NCI-H2107 (cell line): ENCODE results near the gene GRP.

ENCODE experiments used
- DNase-seq: peaks from one replicate; lab custom pipeline; 2025; lab: John Stamatoyannopoulos, UW

The GRP gene

DNA sequence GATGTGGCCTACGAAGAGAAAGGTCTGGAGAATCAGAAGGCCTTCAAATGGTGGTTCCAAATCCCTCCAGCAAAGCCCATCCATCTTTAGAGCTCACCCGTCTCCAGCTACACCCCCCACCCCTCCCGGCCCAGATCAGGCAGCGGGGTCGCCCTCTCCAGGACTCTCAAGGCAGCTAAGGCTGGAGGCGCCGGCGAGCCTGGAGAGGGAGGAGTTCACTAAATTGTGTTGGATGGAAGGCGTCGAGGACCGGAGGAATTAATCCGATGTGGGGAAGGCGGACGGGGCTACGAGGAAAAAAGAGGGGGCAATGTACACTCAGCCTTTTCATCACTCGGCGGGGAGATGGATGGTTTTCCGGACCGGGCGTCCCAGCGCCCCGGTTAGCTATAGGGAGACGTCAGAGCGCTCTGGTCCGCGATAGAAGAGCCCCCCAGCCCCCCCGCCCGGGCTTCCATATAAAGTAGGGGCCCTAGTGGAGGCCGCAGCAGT, at the start of gene GRP:
GRP (plus strand) TSS at position 487 of the 492 bp plus-strand sequence. CDS start 108 bp downstream, outside the sequence.
- DNase-seq: no peak

DNA sequence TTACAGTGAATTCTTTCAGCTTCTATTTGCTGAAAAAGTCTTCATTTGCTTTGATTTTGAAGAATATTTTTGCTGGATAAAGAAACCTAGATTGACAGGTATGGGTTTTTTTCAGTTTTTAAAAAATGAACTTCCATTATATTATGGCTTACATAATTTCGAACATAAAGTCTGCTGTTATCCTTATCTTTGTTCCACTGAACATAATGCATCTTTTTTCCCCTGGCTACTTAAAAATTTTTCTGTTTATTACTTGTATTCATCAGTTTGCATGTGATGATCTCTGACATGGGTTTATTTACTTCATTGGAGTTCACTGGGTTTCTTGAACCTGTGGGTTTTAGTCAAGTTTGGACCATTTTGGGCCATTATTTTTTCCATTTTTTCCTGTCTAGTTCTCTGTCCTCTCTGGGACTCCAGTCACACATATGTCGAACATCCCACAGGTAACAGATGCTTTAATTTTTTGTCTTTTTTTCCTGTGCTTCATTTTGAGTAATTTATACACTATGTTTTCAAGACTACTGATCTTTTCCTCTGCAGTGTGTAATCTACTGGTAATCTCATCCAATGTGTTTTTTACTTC, 47.2 kb upstream of the GRP start:
- no peak for DNase-seq

DNA sequence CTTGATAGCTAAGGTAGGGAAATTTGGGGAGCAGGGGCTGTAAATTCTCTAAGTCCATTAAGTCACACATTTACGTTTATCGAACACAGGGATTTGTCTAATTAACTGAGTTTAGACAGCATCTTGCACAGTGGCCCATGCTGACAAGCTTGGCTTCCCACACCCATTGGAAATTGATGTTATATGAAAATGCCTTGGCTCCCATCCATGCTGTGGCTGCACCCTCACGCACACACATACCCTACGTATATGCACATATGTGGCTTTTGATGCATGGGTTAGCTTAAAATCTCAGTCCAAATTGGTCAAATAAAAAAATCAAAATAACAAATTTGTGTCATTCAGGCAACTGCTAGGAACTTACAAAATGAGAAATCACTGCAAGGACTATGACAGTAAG, 42.5 kb upstream of the GRP start:
- DNase-seq: no peak

DNA sequence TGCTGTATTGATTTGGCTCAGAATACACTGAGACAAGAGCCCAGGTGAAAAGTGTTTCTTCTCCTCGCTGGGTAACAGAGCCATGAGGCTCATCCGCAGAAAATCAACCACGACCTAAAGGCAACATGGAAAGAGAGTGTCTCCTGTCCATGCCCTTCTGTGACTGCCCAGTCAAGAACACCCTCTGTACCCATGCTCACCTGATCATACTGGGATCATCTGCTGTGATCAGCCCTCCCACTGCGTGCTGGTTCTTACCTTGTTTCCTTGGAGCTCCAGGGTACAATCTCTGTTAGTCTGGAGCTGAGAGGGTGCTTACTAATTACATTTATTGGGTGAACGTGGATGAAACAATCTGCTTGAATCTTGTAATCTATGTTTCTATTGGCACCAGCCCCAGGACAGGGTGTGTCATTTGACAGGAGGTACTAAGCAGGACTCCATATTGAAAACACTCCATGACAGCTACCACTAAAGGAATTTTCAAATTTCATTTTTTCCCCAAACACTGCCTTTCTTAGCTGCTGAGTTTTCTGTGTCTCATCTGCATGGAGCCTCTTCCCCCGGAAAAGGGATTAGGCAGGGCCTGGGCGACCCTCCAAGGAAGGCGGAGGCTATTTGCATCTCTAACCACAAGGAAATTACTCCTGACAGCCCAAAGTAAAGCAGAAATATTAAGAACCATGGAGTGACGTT, 39.7 kb upstream of the GRP start:
- no peak for DNase-seq

DNA sequence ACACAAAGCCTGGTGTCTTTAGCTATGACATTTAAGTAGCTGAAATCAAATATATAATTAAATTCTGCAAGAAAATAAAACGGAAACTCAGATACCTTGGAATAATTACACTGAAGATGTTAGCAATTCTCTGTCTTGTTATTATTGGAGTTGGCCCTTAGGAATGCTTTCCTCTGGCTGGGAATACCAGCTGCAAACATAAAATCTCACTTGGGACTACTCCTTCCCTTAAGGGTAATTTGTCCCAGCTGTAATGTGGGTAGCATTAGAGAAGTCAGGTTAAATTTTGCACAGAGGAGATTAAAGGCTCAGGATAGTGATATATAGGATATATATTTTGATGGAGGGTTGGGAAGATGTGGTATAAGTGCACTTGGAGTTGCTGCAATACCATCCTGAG, 37.3 kb upstream of the GRP start:
- DNase-seq: no peak

DNA sequence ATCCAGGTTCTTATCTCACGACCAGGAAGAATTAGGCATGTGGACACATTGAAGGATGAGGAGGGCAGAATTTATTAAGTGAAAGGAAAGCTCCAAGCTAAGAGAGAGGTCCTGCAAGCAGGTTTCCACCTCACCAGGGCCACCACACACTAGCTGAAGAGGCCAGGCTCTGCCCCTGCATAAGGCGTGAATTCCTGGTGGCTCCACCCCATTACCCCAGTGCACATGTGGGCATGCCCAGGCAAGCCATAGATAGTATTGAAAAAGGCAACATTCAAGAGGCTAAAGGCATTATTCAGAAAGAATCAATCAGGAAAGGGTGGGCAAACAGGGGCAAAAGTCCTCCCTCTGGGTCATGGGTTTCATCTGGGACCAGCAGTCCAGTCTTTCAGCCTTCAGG, 30.9 kb upstream of the GRP start:
- no peak for DNase-seq

DNA sequence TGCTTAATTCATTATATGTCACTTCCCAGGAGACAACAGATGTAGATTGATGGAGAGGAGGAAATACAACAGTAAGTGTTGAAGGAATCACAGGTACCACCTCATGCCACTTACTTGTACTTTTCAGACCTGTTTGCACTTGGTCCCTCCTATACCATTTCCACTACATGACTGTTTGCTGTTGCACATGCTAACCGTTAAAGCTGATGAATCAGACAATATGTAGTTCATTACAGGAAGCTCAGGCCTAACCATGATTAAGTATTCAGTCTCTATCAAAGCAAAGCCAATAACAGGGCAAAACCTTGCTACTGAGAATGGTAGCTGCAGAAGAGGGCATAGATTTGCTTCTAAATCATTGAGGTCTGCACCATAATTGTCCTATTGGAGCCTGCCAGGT, 30.2 kb upstream of the GRP start:
- DNase-seq: no peak

DNA sequence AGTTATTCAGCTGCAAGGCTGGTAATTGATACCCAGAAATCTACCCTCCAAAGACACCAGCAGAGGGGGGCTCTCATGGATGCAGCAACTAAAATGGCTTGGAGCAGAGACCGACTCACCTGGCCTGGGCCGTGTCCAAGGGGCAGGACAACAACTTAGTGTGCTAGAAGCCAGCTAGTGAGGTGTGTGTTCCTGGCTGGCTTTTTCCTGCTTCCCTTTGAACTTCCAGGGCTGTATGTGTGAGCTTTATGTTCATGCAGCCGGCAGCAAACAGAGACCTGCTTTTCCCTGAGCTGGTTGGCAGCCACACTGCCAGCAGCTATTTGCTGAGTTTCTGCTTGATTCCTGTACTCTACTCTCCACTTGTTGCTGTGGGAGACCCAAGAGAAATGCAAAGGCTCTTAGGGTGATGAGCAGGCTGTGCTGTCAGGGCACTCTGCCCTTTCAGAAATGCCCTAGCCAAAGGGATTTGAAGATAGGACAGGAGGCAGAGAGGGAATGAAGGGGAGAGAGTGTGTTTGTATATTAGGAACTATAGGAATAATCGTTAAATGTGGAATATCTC, 23.7 kb upstream of the GRP start:
- DNase-seq: no peak

DNA sequence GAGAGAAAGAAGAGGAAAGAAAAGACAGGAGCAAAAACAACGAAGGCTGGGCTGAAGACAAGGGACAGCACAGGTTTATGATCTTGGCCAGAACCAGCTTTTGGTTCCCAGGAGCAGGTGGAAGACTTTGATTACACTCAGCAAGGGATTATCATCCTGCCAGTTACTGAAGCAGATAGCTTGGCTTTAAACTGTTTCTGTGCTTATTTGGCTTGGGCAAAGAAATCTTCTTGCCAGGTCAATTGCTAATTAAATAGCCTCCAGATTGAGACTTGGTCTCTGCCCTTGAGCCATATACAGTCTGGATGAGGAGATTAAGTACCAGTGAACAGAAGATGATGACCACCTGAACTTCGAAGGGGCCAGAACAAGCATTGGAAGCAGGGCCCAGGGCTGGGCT, 22.3 kb upstream of the GRP start:
- no peak for DNase-seq

DNA sequence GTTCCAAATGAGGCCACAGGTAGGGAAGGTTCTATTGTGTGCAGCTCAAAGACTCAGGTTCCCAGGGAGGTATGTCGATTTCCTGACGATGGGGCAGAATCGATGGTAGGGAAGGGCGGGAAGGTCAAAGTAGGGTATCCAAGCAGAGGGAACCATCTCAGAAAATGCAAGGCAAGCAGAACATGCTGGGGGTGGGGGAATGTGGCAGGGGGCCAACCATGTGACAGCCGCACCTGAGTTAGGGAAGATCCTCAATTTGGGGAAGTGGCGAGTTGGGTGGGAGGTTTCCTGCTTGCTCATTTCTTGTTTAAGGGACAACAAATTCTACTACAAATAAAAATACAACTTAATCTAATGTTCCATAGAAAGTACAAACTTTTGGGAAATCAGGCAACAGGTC, 21.7 kb upstream of the GRP start:
- DNase-seq: no peak

DNA sequence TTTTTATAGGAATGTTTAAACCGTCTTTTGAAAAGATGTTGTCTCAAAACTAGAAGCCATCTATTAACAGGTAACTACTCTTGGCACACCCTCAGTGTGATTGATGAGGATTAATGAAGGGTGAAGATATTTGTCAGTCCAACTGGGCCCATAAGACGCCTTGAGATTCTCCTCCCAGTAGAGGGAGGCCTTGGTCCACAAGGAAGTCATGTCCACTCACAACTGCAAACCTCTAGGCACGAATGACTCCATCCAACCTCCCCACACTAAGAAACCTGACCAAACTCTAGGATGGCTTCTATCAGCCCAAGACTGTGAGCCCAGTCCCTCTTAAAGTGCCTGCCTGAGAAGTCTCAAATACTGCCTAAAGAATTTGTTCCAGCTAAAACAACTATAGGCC, 19.2 kb upstream of the GRP start:
- no peak for DNase-seq

DNA sequence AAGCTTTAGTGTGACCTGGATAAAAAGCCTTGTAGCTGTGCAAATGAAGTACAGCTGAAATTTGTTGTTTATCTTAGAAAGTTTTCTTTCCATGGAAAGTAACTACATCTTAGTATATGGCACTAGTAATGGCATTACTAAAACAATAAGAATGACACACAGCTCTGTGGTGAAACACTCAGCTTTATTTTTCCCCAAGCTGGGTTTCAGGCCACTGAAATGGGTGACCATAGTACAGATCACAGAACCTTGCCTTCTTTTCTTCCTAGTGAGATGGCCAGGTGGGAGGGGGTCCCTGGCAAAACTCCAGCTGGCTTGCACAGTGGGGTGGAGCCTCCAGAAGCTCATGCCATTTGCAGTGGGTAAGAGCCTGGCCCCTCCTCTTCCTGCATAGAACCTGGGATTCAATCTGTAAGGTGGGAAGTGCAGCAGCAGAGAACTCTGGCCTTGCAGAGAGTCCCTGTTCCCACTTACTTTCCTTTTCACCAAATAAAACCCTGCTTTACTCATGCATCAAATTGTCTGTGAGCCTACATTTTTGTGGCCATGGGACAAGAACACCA, 17.6 kb upstream of the GRP start:
- DNase-seq: no peak

DNA sequence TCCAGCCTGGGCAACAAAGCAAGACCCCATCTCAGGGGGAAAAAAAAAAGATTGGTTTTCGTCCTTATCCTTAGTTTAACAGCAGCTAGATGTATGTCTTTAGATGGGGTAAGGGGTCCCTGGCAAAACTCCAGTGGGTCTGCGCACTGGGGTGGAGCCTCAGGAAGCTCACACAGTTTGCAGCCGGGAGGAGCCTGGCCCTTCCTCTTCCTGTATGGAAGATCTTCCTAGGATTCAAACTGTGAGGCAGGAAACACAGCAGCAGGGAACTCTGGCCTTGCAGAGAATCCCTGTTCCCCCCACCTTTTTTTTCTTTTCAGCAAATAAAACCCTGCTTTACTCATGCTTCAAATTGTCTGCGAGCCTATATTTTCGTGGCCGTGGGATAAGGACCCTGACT, 12.5 kb upstream of the GRP start:
- DNase-seq: no peak

DNA sequence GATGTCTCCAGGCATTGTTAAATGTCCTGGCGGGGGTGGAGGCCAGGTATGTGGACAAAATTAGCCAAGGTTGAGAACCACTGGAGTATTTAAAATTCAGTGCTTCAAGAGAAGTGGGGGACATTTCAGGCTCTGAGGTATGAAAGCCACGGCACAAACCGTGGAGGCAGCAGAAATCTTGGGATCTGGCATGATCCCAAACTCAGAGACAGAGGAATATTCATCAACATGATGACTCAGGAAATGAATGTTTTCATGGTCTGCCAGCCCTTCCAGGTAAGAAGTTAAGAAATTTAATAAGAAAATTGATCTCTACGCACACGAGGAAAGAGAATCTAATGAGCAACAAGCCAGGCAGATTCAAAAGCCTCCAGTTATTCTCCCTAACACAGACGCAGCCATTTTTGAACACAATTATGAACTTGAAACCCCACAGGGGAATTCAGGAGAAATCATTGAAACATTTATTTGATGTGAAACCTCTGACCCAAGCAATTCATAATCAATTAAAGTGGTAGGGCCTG, 11.3 kb upstream of the GRP start:
- DNase-seq: no peak

DNA sequence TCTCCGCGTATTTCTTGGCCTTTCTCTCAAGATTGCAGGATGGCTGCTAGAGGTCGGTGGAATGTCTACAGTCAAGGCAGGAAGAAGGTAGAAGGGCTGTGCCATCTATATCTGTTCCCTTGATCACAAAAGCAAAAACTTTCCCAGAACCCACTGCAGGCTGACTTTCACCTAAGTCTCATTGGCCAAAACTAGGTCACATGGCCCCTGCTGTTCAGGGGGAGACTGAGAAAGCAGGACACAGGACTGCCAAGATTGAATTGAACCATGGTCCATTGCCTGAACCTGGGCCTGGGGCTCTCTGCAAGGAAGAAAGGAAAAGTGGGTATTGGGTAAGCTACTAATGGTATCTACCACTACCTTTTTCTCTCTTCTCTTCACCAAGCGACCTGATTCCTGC, 9.7 kb upstream of the GRP start:
- DNase-seq: no peak

DNA sequence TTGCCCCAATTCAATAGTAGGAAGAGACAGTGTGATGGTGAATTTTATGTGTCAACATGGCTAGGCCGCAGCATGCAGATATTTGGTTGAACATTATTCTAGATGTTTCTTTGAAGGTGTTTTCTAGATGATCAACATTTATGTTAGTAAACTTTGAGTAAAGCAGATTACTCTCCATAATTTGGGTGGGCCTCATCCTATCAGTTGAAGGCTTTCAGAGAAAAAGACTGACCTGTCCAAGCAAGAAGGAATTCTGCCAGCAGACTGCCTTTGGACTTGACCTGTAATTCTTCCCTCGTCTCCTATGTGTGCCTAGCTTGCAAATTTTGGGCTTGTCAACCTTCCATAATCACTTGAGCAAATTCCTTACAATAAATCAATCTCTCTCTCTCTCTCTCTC, 8.3 kb upstream of the GRP start:
- no peak for DNase-seq

DNA sequence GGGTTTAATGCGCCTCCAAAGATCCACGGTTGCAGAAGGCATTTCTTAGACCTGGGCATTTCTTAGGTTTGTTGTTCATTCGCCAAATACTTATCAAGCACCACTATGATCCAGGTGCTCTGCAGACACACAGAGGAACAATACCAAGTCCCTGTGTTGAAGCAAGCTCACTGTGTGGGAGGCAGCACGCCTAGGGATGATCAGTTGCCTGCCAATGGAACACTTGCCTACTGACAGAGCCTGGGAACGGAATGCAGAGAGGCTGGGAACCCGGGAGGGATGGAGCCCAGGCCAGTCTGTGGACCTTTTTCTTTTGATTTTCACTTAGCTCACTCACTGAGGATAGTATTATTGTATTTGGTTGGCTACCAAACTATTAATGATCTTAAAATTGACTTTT, 1.9 kb upstream of the GRP start:
- no peak for DNase-seq

DNA sequence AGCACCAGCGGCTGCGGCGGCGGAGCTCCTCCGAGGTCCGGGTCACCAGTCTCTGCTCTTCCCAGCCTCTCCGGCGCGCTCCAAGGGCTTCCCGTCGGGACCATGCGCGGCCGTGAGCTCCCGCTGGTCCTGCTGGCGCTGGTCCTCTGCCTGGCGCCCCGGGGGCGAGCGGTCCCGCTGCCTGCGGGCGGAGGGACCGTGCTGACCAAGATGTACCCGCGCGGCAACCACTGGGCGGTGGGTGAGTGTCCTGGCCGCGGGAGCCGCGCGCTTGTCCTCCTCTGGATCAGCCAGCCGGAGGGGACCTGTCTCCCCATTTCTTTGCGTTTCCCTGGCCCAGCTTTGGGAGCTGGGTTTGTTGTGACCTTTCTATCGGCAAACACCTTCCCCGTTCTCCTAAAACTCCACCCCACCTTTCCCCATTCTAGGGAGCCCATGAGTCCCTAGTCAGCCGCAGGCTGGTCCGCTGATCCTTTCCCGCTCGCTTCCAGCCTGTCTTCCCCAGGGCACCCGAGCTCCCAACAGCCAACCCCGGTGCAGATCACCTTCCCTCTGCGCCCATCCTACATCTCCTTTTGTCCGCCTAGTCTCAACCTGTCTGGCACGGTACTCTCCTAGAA, 316 bp downstream of the GRP start:
- no peak for DNase-seq

DNA sequence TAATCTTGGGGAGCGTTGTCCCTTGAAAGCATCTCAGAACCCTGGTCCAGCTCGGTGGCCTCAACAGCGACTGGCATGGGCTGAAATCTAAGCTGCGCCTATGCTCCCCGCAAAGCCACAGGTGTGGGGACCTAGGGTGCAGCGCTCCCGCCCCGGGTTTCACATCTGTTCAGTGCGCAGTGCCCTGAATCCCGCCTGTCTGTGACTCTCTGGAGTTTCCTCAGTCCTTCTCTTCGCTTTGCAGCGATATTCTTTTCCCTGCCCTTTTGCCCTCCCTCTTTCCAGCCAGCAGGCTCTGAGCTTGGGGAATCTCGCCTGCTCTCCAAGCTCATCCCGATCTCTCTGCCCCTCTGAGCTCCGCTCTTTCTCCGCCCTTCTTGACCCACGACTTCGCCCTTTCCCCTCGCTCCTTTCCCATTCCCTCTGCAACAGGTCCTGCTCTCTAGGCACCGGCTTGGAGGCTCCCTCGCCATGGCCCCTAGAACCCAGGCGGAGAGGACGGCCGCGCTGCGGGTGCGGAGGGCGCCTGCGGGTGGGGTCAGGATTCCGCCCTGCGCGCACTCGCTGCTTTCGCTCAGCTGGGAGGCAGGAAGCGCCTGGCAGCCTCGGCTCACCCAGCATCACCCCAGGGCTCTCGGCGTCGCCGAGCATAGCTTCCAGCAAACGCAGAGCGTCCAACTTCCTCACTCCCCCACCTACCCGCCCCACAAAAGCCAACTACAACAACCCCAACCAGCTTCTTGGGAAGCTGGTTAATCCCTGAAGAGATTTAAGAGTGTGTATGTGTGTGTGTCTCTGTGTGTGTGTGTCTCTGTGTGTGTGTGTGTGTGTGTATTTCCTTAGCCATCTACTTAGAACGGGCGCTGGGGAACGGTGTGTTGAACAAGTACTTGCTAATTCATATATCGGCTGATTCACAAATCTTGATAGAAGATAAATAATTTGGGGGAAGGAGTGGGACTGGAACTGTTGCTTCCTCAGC, 1.1 kb downstream of the GRP start:
- peak; percentile 40 for DNase-seq

DNA sequence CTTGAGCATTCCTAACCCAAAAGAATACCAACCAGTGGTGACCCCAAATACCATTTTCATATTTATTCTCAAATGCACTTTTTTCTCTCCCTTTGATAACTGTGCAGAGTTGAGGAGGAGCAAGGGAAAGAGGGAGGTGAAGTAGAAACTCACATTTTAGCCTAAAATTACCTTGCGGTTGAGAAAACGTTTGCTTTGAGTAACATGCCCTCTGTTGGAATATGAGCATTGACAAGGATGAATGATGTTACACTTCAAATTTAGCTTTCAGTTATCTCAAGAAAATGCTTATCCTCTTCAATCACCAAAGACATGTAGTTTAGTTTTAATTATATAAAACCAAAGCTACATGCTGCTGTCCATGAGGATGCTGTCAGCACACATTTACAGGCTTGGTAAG, 2.4 kb downstream of the GRP start:
- no peak for DNase-seq

DNA sequence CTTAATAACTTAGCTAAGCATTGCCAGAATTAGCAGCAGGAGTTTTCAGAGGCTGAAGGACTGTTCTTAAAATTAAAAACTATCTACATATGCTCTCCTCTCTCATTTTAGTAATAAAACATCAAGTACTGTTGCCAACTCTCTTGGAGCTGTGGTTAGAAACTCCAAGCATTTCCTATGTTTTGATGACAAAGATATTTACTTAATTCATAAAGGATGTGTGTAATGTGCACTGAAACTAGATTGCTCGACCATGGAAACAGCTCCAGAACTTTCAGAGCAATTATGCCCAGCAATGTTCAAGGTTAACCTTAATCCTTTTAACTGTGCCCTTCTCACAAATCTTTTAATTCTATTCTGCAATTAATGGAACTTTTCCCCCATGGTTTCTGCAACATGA, 8.4 kb downstream of the GRP start:
- no peak for DNase-seq

DNA sequence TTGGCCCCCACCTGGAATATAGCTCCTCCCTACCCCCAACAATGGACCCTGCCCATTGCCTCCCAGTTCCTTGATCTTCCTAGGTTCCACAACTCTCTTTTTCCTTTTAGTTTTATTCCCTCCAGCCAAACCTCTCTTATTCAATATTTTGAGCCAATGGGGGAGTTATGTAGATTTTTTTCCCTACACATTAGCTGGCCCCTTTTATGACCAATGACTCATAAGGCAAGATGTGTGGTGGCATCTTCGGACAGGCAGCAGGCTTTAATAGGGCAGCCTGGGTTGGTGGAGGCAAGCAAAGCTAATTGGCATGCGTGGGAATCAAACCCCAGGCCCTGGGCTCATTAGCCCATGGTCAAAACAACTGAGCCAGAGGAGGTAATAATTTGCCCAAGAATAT, 9.2 kb downstream of the GRP start:
- DNase-seq: no peak
